AG10803 (cell line): ENCODE measurements around the gene HMG20B.

ENCODE experiments used
- DNase-seq: peaks from one replicate; pipeline ENCODE4 v3.0.0; 2010; ENCODE audit warnings: low read depth
- H3K4me3 ChIP-seq: 2 replicates; pipeline ENCODE4 v1.5.1; 2011; ENCODE audit warnings: mild to moderate bottlenecking, low read length, control low read depth
- TF ChIP-seq, protein P1 (sequence below): conservative IDR thresholded peaks from 2 replicates; pipeline ENCODE4 v1.5.1; 2011; ENCODE audit warnings: mild to moderate bottlenecking, low read length, control low read depth, inconsistent platforms

HMG20B gene

GRCh38 chr19:3617463-3617862 lies 44.7 kb downstream of the HMG20B start:
- TF ChIP-seq, protein P1, sequence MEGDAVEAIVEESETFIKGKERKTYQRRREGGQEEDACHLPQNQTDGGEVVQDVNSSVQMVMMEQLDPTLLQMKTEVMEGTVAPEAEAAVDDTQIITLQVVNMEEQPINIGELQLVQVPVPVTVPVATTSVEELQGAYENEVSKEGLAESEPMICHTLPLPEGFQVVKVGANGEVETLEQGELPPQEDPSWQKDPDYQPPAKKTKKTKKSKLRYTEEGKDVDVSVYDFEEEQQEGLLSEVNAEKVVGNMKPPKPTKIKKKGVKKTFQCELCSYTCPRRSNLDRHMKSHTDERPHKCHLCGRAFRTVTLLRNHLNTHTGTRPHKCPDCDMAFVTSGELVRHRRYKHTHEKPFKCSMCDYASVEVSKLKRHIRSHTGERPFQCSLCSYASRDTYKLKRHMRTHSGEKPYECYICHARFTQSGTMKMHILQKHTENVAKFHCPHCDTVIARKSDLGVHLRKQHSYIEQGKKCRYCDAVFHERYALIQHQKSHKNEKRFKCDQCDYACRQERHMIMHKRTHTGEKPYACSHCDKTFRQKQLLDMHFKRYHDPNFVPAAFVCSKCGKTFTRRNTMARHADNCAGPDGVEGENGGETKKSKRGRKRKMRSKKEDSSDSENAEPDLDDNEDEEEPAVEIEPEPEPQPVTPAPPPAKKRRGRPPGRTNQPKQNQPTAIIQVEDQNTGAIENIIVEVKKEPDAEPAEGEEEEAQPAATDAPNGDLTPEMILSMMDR: no peak
- DNase-seq: no peak
- no peak overlapping the region for H3K4me3 ChIP-seq

GRCh38 chr19:3618144-3618810 lies 45.5 kb downstream of the HMG20B start:
- TF ChIP-seq, protein P1: peak; percentile 78
- H3K4me3 ChIP-seq: 0 out of 2 replicates have a peak overlapping the region, but pooled peaks have one; percentile 7
- DNase-seq: peak; percentile 57

DNA sequence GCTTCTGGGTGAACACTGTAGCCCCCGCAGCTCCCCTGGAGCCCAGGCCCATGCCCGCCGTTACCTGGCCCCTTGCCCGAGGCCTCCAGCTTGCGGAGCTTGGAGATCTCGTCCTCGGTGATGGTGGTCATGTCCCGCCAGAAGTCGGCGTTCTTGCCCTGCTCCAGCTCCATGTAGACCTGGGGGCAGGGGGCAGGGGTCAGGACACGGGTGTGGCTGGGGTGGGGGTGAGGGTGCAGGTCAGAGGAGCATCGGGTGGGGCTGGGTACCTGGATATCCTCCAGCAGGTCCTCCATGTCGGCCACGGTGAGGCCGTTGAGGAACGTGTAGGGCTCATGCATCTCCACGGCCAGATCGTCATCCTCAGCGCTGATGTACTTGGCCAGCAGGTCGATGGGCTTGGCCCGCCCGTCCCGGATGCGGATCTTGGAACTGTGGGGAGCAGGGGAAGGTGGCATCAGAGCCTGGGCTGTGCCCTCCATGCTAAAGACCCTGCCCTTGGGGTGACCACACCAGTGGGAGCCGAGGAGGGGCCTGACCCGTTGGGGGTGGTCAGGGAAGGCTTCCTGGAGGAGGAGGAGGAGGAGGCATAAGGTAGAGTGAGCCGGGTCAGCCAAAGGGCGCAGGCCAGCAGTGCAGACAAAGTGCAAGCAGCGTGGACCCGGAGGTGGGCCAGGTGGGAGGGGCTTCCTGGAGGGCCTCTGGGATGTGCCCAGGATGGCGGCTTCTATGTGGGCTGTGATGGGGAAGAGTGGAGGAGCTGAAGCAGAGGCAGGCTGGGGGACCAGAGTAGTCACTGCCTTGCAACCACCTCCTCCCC lies 46.3 kb downstream of the HMG20B start:
- no peak for DNase-seq
- TF ChIP-seq, protein P1: no peak
- H3K4me3 ChIP-seq: no peak overlapping the region

GRCh38 chr19:3619631-3620012 lies 46.9 kb downstream of the HMG20B start:
- no peak for DNase-seq
- TF ChIP-seq, protein P1: no peak
- no peak overlapping the region for H3K4me3 ChIP-seq

DNA sequence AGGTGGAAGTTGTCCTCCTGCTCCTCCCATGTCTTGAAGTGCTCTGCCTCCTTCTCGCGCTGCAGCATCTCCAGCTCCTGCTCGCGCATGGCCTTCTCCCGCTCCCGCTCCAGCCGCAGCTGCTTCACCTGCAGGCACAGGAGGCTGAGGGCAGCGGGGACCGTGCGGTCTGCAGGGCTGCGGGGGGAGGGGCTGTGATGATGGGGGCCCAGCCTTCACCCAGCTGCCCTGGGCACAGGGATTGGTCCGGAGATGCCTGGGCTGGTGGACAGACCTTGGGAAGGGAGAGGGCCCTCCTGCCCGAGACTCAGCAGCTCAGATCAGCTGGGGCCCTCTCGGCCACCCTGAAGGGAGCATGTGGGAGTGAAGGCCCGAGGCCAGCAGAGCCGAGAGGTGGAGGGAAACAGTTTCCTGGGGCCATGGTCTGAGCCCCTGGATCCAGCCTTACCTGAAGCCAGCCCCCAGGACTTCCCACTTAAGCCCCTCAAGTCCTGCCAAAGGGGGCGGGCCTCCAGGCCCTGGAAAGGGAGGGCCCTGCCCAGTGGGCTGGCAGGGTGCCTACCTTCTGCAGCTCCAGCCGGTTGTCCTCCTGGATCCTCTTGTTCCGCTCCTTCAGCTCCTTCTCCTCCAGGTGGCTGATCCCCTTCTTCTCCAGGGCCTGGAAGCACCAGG lies 47.5 kb downstream of the HMG20B start:
- no peak for DNase-seq
- TF ChIP-seq, protein P1: no peak
- H3K4me3 ChIP-seq: no peak overlapping the region

- TF ChIP-seq, protein P1: no peak
- H3K4me3 ChIP-seq: no peak overlapping the region
- DNase-seq: no peak
Observed at GRCh38 chr19:3620817-3621547, 48.2 kb downstream of the HMG20B start.
